Gastroesophageal sphincter (tissue), 3 donors: ENCODE data around the gene VPS51.

Experiments
- EP300 ChIP-seq: sonication (generic); formaldehyde crosslinking; IDR thresholded peaks from one replicate; pipeline ENCODE4 v1.6.1; 2017; ENCODE audit warnings: antibody characterized with exemption, mild to moderate bottlenecking
- POLR2A ChIP-seq, 2 donors: fragments of 450-650 bp; IDR thresholded peaks; one replicate each; pipeline ENCODE4 v1.6.1; 2017; ENCODE audit warnings: antibody characterized with exemption in 2 of 2, mild to moderate bottlenecking in 2 of 2, moderate library complexity in 1 of 2
- POLR2AphosphoS5 ChIP-seq: sonication (generic); formaldehyde crosslinking; IDR thresholded peaks from one replicate; pipeline ENCODE4 v1.6.1; 2017; ENCODE audit warnings: antibody characterized with exemption
- TF ChIP-seq, protein P1 (sequence below), 4 experiments: fragments of 200-600 bp in 2 of 4; fragments of 450-650 bp in 2 of 4; sonication (generic) in 1 of 4; IDR thresholded peaks; one replicate each; pipeline ENCODE4 v1.5.1; 2017 to 2019; ENCODE audit warnings: antibody characterized with exemption in 4 of 4, mild to moderate bottlenecking in 2 of 4, moderate library complexity in 2 of 4

DNA sequence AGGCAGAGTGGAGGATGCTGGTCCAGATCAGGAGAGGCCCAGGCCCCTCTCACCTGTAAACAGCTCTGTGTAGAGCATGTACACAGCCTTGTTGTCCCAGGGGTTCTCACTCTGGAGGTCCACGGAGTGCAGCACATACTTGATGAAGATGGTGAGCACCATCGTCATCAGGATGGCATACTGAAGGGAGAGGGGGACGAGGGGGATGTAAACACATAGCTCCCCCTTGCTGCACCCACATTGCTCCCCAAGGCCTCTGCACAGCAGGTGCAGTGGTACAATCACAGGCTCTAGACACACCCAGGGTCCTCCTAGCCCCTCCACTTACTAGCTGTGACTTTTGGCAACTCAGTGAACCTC, 35.4 kb downstream of the VPS51 start:
- TF ChIP-seq, protein P1, sequence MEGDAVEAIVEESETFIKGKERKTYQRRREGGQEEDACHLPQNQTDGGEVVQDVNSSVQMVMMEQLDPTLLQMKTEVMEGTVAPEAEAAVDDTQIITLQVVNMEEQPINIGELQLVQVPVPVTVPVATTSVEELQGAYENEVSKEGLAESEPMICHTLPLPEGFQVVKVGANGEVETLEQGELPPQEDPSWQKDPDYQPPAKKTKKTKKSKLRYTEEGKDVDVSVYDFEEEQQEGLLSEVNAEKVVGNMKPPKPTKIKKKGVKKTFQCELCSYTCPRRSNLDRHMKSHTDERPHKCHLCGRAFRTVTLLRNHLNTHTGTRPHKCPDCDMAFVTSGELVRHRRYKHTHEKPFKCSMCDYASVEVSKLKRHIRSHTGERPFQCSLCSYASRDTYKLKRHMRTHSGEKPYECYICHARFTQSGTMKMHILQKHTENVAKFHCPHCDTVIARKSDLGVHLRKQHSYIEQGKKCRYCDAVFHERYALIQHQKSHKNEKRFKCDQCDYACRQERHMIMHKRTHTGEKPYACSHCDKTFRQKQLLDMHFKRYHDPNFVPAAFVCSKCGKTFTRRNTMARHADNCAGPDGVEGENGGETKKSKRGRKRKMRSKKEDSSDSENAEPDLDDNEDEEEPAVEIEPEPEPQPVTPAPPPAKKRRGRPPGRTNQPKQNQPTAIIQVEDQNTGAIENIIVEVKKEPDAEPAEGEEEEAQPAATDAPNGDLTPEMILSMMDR (IDR thresholded peaks at IDR 0.05): no peak
- TF ChIP-seq POLR2AphosphoS5 (no peak), POLR2A (IDR thresholded peaks at IDR 0.05) (no peak), EP300 (no peak)
